Karpas-422 (cell line): ENCODE data around the gene INCA1. TPM values are rescaled to one million over a fixed set of nuclear protein-coding genes. Genes with fewer than 3 reads are reported as not detected.

Source experiments
- DNase-seq: peaks from one replicate; pipeline ENCODE4 v3.0.0-alpha.2; 2015
- H2AFZ ChIP-seq: fragments of 200-600 bp; sonication (generic); 2 replicates; pipeline ENCODE4 v1.6.1; 2014; ENCODE audit warnings: antibody characterized with exemption, low read length, mixed read lengths
- H3K27ac ChIP-seq: fragments of 200-600 bp; sonication (generic); 2 replicates; pipeline ENCODE4 v1.5.1; 2014; ENCODE audit warnings: mild to moderate bottlenecking, low read length, moderate library complexity
- H3K27me3 ChIP-seq: fragments of 200-600 bp; sonication (generic); 2 replicates; pipeline ENCODE4 v1.6.1; 2014; ENCODE audit warnings: low read length, mixed read lengths
- H3K36me3 ChIP-seq: fragments of 200-600 bp; sonication (generic); 2 replicates; pipeline ENCODE4 v1.6.1; 2014; ENCODE audit warnings: low read length, mixed read lengths; ENCODE audit not compliant: insufficient read depth
- H3K4me1 ChIP-seq: fragments of 200-600 bp; sonication (generic); 2 replicates; pipeline ENCODE4 v1.6.1; 2014; ENCODE audit warnings: mild to moderate bottlenecking, low read length, mixed read lengths
- H3K4me2 ChIP-seq: fragments of 200-600 bp; sonication (generic); 2 replicates; pipeline ENCODE4 v1.6.1; 2014; ENCODE audit warnings: low read length, low read depth, mild to moderate bottlenecking; ENCODE audit not compliant: poor library complexity, severe bottlenecking
- H3K4me3 ChIP-seq: fragments of 200-600 bp; sonication (generic); 2 replicates; pipeline ENCODE4 v1.5.1; 2014; ENCODE audit warnings: mild to moderate bottlenecking, antibody characterized with exemption, low read length, mixed read lengths
- H3K79me2 ChIP-seq: fragments of 200-600 bp; sonication (generic); 2 replicates; pipeline ENCODE4 v1.6.1; 2014; ENCODE audit warnings: mild to moderate bottlenecking, low read length, mixed read lengths
- H3K9ac ChIP-seq: fragments of 200-600 bp; sonication (generic); 2 replicates; pipeline ENCODE4 v1.6.0; 2014; ENCODE audit warnings: low read length
- H3K9me2 ChIP-seq: fragments of 200-600 bp; sonication (generic), shearing (Covaris generic); replicated peaks from 2 replicates; pipeline ENCODE4 v1.6.0; 2014; ENCODE audit warnings: mild to moderate bottlenecking, low read length, moderate library complexity; ENCODE audit not compliant: insufficient read depth
- H3K9me3 ChIP-seq: fragments of 300-700, 200-600 bp; sonication (generic); 2 replicates; pipeline ENCODE4 v1.6.1; 2014; ENCODE audit warnings: low read length, mixed read lengths
- H4K20me1 ChIP-seq: fragments of 200-600 bp; sonication (generic); 2 replicates; pipeline ENCODE4 v1.6.1; 2014; ENCODE audit warnings: mild to moderate bottlenecking, antibody characterized with exemption, low read length, low read depth; ENCODE audit not compliant: insufficient read depth
- total RNA-seq: library from RNA; depleted of rRNA; stranded (reverse); fragments of >200 nt; shearing (Covaris generic); gene quantifications from 2 replicates; pipeline ENCODE4 v1.2.3, GENCODE V29; 2014; ENCODE audit warnings: low replicate concordance

INCA1 gene
- total RNA-seq, 1 experiment from 2014 or later, result not detected

GRCh38 chr17:5022171-5022711, 24.9 kb upstream of the INCA1 start:
- H3K4me2 ChIP-seq, result no peak overlapping the region
- peaks cover 4% of the 10 kb centered on the region; the same call in 1 of the 2 replicates for H3K36me3 ChIP-seq
- no peaks in the 10 kb centered on the region for H4K20me1 ChIP-seq
- H3K27ac ChIP-seq, result no peak overlapping the region
- DNase-seq, result no peak
- no peak overlapping the region for H2AFZ ChIP-seq
- H3K4me3 ChIP-seq, result no peak overlapping the region
- peaks cover 7% of the 10 kb centered on the region for H3K4me1 ChIP-seq
- H3K9ac ChIP-seq, result no peak overlapping the region
- H3K9me3 ChIP-seq, result no peaks in the 10 kb centered on the region
- H3K9me2 ChIP-seq, result no peaks in the 10 kb centered on the region
- H3K79me2 ChIP-seq, result no peaks in the 10 kb centered on the region
- H3K27me3 ChIP-seq, result no peaks in the 10 kb centered on the region

GRCh38 chr17:5020502-5021023, 23.2 kb upstream of the INCA1 start:
- Histone ChIP-seq H3K4me1 (peaks cover 21% of the 10 kb centered on the region), H3K36me3 (peaks cover 4% of the 10 kb centered on the region; the same call in 1 of the 2 replicates), H3K79me2 (no peaks in the 10 kb centered on the region), H3K27me3 (no peaks in the 10 kb centered on the region), H2AFZ (no peak overlapping the region), H3K4me2 (no peak overlapping the region), H3K9me3 (no peaks in the 10 kb centered on the region), H3K9me2 (no peaks in the 10 kb centered on the region), H3K27ac (no peak overlapping the region), H3K9ac (no peak overlapping the region), H4K20me1 (no peaks in the 10 kb centered on the region), H3K4me3 (no peak overlapping the region)
- DNase-seq, result no peak

DNA sequence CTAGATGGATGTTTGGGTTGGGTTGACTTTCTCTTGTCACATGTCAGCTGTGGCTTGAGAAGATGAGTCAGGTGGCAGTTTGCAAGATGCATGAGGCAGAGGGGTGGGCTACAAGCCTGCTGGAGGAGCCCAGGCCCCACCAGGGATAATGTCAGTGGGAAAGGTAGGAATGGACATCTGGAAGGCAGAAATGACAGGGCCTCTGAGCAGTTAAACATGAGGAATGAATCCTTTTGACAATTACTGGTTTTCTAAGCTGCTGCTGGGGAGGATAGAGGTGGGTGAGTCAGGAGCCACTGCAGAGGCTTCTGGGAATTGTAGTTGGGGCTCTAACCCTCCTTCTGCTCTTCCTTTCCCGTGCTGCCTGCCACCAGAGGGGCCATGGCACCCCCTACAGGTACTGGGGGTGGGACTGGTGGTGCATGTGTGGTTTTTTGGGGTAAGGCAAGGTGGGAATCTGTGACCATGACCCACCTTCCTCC, 22.2 kb upstream of the INCA1 start:
- H2AFZ ChIP-seq, result no peak overlapping the region
- no peak overlapping the region for H3K9ac ChIP-seq
- H3K27ac ChIP-seq, result no peak overlapping the region
- peak; percentile 81 for DNase-seq
- no peak overlapping the region for H3K4me3 ChIP-seq
- no peaks in the 10 kb centered on the region for H3K79me2 ChIP-seq
- H3K4me1 ChIP-seq, result peaks cover 21% of the 10 kb centered on the region
- peaks cover 8% of the 10 kb centered on the region; the same call in 1 of the 2 replicates for H3K36me3 ChIP-seq
- H3K9me2 ChIP-seq, result no peaks in the 10 kb centered on the region
- H3K9me3 ChIP-seq, result no peaks in the 10 kb centered on the region
- no peaks in the 10 kb centered on the region for H4K20me1 ChIP-seq
- no peak overlapping the region for H3K4me2 ChIP-seq
- no peaks in the 10 kb centered on the region for H3K27me3 ChIP-seq

- Histone ChIP-seq H2AFZ (no peak overlapping the region), H3K36me3 (0 out of 2 replicates have a peak, but pooled peaks cover 3% of the 10 kb centered on the region), H3K27me3 (no peaks in the 10 kb centered on the region), H3K4me3 (no peak overlapping the region), H4K20me1 (no peaks in the 10 kb centered on the region), H3K4me1 (peaks cover 21% of the 10 kb centered on the region), H3K79me2 (no peaks in the 10 kb centered on the region), H3K4me2 (no peak overlapping the region), H3K9me3 (no peaks in the 10 kb centered on the region), H3K27ac (no peak overlapping the region), H3K9ac (no peak overlapping the region), H3K9me2 (no peaks in the 10 kb centered on the region)
- DNase-seq, result no peak
Observed at GRCh38 chr17:5014357-5014756, 17.0 kb upstream of the INCA1 start.

GRCh38 chr17:5011928-5012327, 14.6 kb upstream of the INCA1 start:
- peaks cover 7% of the 10 kb centered on the region for H3K36me3 ChIP-seq
- no peak overlapping the region for H3K4me3 ChIP-seq
- peaks cover 11% of the 10 kb centered on the region for H3K4me1 ChIP-seq
- H3K27ac ChIP-seq, result no peak overlapping the region
- no peak overlapping the region for H2AFZ ChIP-seq
- no peaks in the 10 kb centered on the region for H3K9me2 ChIP-seq
- no peaks in the 10 kb centered on the region for H3K27me3 ChIP-seq
- H3K9ac ChIP-seq, result no peak overlapping the region
- H3K9me3 ChIP-seq, result no peaks in the 10 kb centered on the region
- H3K79me2 ChIP-seq, result no peaks in the 10 kb centered on the region
- no peak for DNase-seq
- H4K20me1 ChIP-seq, result no peaks in the 10 kb centered on the region
- no peak overlapping the region for H3K4me2 ChIP-seq

DNA sequence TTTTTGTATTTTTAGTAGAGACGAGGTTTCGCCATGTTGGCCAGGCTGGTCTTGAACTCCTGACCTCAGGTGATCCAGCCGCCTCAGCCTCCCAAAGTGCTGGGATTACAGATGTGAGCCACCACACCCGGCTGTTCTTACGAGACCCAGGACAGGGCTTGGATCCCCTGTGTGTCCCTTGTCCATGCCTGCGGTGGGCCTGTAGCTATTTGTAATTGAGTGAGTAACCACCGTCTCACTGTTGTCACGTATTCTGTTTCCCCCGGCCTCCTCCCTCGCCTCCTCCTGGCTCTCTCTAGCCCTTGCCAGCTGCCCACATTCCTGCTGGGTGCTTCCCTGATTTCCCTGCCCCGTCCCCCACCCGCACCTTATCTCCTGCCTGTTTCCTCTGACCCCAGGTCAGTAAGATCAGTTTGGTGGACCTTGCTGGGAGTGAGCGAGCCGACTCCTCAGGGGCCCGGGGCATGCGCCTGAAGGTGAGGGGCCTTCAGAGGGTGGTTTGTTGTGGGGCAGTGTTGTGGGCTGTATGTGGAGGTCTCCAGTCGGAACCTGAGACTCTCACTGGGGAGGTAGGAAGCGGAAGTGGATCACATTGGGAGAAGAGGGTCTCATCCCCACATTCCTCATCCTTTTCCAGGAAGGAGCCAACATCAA, 6.0 kb upstream of the INCA1 start:
- no peak overlapping the region for H3K4me3 ChIP-seq
- no peak overlapping the region for H3K4me2 ChIP-seq
- no peaks in the 10 kb centered on the region for H4K20me1 ChIP-seq
- H3K9me2 ChIP-seq, result no peaks in the 10 kb centered on the region
- H3K36me3 ChIP-seq, result peaks cover 12% of the 10 kb centered on the region
- H3K79me2 ChIP-seq, result peaks cover 16% of the 10 kb centered on the region
- no peak for DNase-seq
- no peak overlapping the region for H3K9ac ChIP-seq
- no peaks in the 10 kb centered on the region for H3K27me3 ChIP-seq
- H3K4me1 ChIP-seq, result peaks cover 12% of the 10 kb centered on the region
- H3K9me3 ChIP-seq, result no peaks in the 10 kb centered on the region
- H2AFZ ChIP-seq, result no peak overlapping the region
- no peak overlapping the region for H3K27ac ChIP-seq

GRCh38 chr17:5002121-5002788, 4.9 kb upstream of the INCA1 start:
- Histone ChIP-seq H4K20me1 (no peaks in the 10 kb centered on the region), H3K4me3 (no peak overlapping the region), H3K79me2 (peaks cover 21% of the 10 kb centered on the region), H3K9me3 (no peaks in the 10 kb centered on the region), H3K27ac (no peak overlapping the region), H3K4me1 (peaks cover 13% of the 10 kb centered on the region), H2AFZ (no peak overlapping the region), H3K9me2 (no peaks in the 10 kb centered on the region), H3K36me3 (peaks cover 7% of the 10 kb centered on the region; the same call in 1 of the 2 replicates), H3K4me2 (no peak overlapping the region), H3K9ac (no peak overlapping the region), H3K27me3 (no peaks in the 10 kb centered on the region)
- DNase-seq, result no peak

GRCh38 chr17:5000237-5000639, 2.9 kb upstream of the INCA1 start:
- no peak overlapping the region for H3K9ac ChIP-seq

More at GRCh38 chr17:5000237-5000639, 2.9 kb upstream of the INCA1 start:
- no peaks in the 10 kb centered on the region for H3K9me3 ChIP-seq
- peaks cover 7% of the 10 kb centered on the region; the same call in 1 of the 2 replicates for H3K36me3 ChIP-seq
- no peaks in the 10 kb centered on the region for H3K27me3 ChIP-seq
- no peak overlapping the region for H2AFZ ChIP-seq
- H3K27ac ChIP-seq, result no peak overlapping the region
- H4K20me1 ChIP-seq, result no peaks in the 10 kb centered on the region
- DNase-seq, result no peak
- H3K4me3 ChIP-seq, result no peak overlapping the region
- no peaks in the 10 kb centered on the region for H3K9me2 ChIP-seq
- H3K4me1 ChIP-seq, result peaks cover 18% of the 10 kb centered on the region
- peaks cover 21% of the 10 kb centered on the region for H3K79me2 ChIP-seq
- H3K4me2 ChIP-seq, result no peak overlapping the region
